ENCODE data around the gene FRAT1. TPM values are rescaled to one million over a fixed set of nuclear protein-coding genes. Genes with fewer than 3 reads are reported as not detected.

Gene FRAT1
- total and polyA plus RNA-seq, 2 of the 13 experiments (the other 11 are each of a cell fraction or from before 2014, with no cell fraction given): 1.7 to 2.3 TPM

DNA sequence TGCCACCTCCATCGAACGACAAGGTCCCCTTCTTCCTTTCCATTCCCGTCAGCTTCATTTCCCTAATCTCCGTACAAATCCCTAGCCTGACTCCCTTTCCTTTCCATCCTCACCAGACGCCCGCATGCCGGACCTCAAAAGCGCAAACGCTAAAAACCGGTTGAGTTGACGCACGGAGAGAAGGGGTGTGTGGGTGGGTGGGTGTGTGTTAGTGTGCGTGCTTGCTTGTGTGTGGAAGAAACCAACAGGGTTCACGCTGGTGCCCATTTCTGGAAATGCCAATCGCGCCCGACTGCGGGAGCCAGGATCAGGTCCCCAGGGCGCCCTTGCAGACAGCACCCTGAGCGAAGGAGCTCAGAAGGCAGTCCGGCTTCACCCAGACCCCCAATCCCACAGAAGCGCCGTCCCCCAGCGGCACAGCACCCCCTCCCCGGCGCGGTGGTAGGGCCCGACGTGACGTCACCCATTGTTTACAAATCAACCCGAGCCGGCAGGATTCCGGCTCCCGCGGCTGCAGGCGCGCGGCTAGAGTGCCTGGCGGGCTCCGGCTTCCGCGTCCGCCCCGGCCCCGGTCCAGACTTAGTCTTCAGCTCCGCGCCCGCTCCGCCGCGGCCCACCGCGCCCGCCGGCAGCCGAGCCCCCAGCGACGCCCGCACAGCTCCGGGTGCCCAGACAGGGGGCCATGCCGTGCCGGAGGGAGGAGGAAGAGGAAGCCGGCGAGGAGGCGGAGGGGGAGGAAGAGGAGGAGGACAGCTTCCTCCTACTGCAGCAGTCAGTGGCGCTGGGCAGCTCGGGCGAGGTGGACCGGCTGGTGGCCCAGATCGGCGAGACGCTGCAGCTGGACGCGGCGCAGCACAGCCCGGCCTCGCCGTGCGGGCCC, at the start of gene FRAT1 (continued):
- TF ChIP-seq, protein P1, sequence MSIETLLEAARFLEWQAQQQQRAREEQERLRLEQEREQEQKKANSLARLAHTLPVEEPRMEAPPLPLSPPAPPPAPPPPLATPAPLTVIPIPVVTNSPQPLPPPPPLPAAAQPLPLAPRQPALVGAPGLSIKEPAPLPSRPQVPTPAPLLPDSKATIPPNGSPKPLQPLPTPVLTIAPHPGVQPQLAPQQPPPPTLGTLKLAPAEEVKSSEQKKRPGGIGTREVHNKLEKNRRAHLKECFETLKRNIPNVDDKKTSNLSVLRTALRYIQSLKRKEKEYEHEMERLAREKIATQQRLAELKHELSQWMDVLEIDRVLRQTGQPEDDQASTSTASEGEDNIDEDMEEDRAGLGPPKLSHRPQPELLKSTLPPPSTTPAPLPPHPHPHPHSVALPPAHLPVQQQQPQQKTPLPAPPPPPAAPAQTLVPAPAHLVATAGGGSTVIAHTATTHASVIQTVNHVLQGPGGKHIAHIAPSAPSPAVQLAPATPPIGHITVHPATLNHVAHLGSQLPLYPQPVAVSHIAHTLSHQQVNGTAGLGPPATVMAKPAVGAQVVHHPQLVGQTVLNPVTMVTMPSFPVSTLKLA (IDR thresholded peaks at IDR 0.05): peak; percentile 41
- TF ChIP-seq KAT7 (CRISPR knock-in tag; IDR thresholded peaks at IDR 0.05; ENCODE audit: borderline replicate concordance) (0 out of 2 replicates have a peak, but pooled peaks have one; percentile 7), ELF1 (CRISPR knock-in tag; IDR thresholded peaks at IDR 0.05) (0 out of 2 replicates have a peak, but pooled peaks have one; percentile 30), NR2F6 (IDR thresholded peaks at IDR 0.05) (no peak), NR2F6 (CRISPR knock-in tag; IDR thresholded peaks at IDR 0.05) (no peak), HNF4G (IDR thresholded peaks at IDR 0.05; ENCODE audit: borderline replicate concordance, low read depth, low read length) (no peak), HNF4G (CRISPR knock-in tag; IDR thresholded peaks at IDR 0.05; ENCODE audit: borderline replicate concordance, low read depth) (peak; percentile 24; the same call in 1 of the 2 replicates), ZNF672 (CRISPR knock-in tag; IDR thresholded peaks at IDR 0.05) (no peak), ZNF839 (CRISPR knock-in tag; IDR thresholded peaks at IDR 0.05; ENCODE audit: borderline replicate concordance) (no peak), ZFP36 (IDR thresholded peaks at IDR 0.05; ENCODE audit: borderline replicate concordance, low read depth, low read length, partially characterized antibody) (no peak), MEIS1 (CRISPR knock-in tag; IDR thresholded peaks at IDR 0.05; ENCODE audit: borderline replicate concordance) (no peak), ZNF414 (CRISPR knock-in tag; IDR thresholded peaks at IDR 0.05) (no peak), NCOA2 (CRISPR knock-in tag; IDR thresholded peaks at IDR 0.05) (no peak; the same call in 1 of the 2 replicates), ADNP (CRISPR knock-in tag; IDR thresholded peaks at IDR 0.05) (no peak), HOXA7 (CRISPR knock-in tag; IDR thresholded peaks at IDR 0.05) (no peak), NFKBIZ (CRISPR knock-in tag; IDR thresholded peaks at IDR 0.05) (no peak), SMAD9 (CRISPR knock-in tag; IDR thresholded peaks at IDR 0.05) (no peak), JUND (CRISPR knock-in tag; IDR thresholded peaks at IDR 0.05) (0 out of 2 replicates have a peak, but pooled peaks have one; percentile 43), ZBTB42 (CRISPR knock-in tag; IDR thresholded peaks at IDR 0.05) (no peak), ZNF441 (CRISPR knock-in tag; IDR thresholded peaks at IDR 0.05; ENCODE audit: borderline replicate concordance) (no peak), SOX6 (IDR thresholded peaks at IDR 0.05) (no peak), SOX6 (CRISPR knock-in tag; IDR thresholded peaks at IDR 0.05) (peak; percentile 90), RBM22 (optimal IDR thresholded peaks at IDR 0.05; ENCODE audit: low read length) (no peak), SKI (IDR thresholded peaks at IDR 0.05; ENCODE audit: partially characterized antibody) (peak; percentile 46)
- TF ChIP-seq, protein P2, sequence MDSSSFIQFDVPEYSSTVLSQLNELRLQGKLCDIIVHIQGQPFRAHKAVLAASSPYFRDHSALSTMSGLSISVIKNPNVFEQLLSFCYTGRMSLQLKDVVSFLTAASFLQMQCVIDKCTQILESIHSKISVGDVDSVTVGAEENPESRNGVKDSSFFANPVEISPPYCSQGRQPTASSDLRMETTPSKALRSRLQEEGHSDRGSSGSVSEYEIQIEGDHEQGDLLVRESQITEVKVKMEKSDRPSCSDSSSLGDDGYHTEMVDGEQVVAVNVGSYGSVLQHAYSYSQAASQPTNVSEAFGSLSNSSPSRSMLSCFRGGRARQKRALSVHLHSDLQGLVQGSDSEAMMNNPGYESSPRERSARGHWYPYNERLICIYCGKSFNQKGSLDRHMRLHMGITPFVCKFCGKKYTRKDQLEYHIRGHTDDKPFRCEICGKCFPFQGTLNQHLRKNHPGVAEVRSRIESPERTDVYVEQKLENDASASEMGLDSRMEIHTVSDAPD (CRISPR knock-in tag; IDR thresholded peaks at IDR 0.05): no peak
- TF ChIP-seq, protein P3, sequence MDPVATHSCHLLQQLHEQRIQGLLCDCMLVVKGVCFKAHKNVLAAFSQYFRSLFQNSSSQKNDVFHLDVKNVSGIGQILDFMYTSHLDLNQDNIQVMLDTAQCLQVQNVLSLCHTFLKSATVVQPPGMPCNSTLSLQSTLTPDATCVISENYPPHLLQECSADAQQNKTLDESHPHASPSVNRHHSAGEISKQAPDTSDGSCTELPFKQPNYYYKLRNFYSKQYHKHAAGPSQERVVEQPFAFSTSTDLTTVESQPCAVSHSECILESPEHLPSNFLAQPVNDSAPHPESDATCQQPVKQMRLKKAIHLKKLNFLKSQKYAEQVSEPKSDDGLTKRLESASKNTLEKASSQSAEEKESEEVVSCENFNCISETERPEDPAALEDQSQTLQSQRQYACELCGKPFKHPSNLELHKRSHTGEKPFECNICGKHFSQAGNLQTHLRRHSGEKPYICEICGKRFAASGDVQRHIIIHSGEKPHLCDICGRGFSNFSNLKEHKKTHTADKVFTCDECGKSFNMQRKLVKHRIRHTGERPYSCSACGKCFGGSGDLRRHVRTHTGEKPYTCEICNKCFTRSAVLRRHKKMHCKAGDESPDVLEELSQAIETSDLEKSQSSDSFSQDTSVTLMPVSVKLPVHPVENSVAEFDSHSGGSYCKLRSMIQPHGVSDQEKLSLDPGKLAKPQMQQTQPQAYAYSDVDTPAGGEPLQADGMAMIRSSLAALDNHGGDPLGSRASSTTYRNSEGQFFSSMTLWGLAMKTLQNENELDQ (CRISPR knock-in tag; IDR thresholded peaks at IDR 0.05; ENCODE audit: borderline replicate concordance): no peak

All from HepG2 (cell line).